Thyroid gland (tissue), 4 donors: ENCODE measurements around the gene PSMC3.

Experiments used
- POLR2A ChIP-seq, 2 donors: fragments of 450-650 bp; IDR thresholded peaks; one replicate each; pipeline ENCODE4 v1.6.1; 2017; ENCODE audit warnings: antibody characterized with exemption in 2 of 2, mild to moderate bottlenecking in 2 of 2, moderate library complexity in 1 of 2
- TF ChIP-seq, protein P1 (sequence below), 6 experiments: fragments of 200-600 bp in 3 of 6; fragments of 450-650 bp in 3 of 6; sonication (generic) in 3 of 6; IDR thresholded peaks; one replicate each; pipeline ENCODE4 v1.5.1; 2016 to 2019; ENCODE audit warnings: antibody characterized with exemption in 6 of 6, mild to moderate bottlenecking in 2 of 6, inconsistent platforms in 1 of 6, moderate library complexity in 1 of 6

- TF ChIP-seq, protein P1, sequence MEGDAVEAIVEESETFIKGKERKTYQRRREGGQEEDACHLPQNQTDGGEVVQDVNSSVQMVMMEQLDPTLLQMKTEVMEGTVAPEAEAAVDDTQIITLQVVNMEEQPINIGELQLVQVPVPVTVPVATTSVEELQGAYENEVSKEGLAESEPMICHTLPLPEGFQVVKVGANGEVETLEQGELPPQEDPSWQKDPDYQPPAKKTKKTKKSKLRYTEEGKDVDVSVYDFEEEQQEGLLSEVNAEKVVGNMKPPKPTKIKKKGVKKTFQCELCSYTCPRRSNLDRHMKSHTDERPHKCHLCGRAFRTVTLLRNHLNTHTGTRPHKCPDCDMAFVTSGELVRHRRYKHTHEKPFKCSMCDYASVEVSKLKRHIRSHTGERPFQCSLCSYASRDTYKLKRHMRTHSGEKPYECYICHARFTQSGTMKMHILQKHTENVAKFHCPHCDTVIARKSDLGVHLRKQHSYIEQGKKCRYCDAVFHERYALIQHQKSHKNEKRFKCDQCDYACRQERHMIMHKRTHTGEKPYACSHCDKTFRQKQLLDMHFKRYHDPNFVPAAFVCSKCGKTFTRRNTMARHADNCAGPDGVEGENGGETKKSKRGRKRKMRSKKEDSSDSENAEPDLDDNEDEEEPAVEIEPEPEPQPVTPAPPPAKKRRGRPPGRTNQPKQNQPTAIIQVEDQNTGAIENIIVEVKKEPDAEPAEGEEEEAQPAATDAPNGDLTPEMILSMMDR (IDR thresholded peaks at IDR 0.05): peak; percentile 80 to 97 (median 86)
- no peak for TF ChIP-seq POLR2A (IDR thresholded peaks at IDR 0.05)
Observed at GRCh38 chr11:47373876-47374719, 52.1 kb downstream of the PSMC3 start.
